ENCODE data around the gene LIMS1. TPM values are rescaled to one million over a fixed set of nuclear protein-coding genes. Genes with fewer than 3 reads are reported as not detected.

LIMS1 gene
- total and polyA plus RNA-seq, 2 of the 13 experiments (the other 11 are each of a cell fraction or from before 2014, with no cell fraction given): 38.3 to 49.6 TPM

GRCh38 chr2:108620656-108621055, 86.4 kb downstream of the LIMS1 start:
- peaks cover 35% of the 10 kb centered on the region for H3K4me1 ChIP-seq (ENCODE audit: insufficient read depth, low read length)
- ChIA-PET POLR2A (no interaction called here), CTCF (ENCODE audit: low intra/inter-chr PET ratio, low total read pairs) (no interaction called here)
- FAIRE-seq (no peak), DNase-seq (ENCODE audit: low spot score) (no peak), ATAC-seq (no peak)
- H4K20me1 ChIP-seq (ENCODE audit: insufficient read depth, low read length): 0 out of 2 replicates have a peak, but pooled peaks cover 8% of the 10 kb centered on the region
- no peak overlapping the region for H3K9ac ChIP-seq (ENCODE audit: insufficient read depth, low read depth, low read length)
- intact Hi-C loops (cut with micrococcal nuclease; ENCODE audit: unreplicated experiment): no loop called here
- WGBS (ENCODE audit: low lambda C conversion rate): 95% methylated on average over 3 of the region's 3 CpGs
- no peaks in the 10 kb centered on the region; a peak in 1 of 5 replicates for H3K36me3 ChIP-seq (replicated peaks in 1 of 2; ENCODE audit: control insufficient read depth in 1 of 2, insufficient read depth in 2 of 2, low read length in 2 of 2)
- BruUV-seq (replicated peaks): no TSS peak
- peaks cover 13% of the 10 kb centered on the region for H3K79me2 ChIP-seq (ENCODE audit: insufficient read depth, low read length)
- H3K4me2 ChIP-seq (ENCODE audit: low read depth, low read length): no peak overlapping the region
- TF ChIP-seq ZBTB1 (CRISPR knock-in tag; IDR thresholded peaks at IDR 0.05; ENCODE audit: borderline replicate concordance) (no peak), ZNF362 (CRISPR knock-in tag; IDR thresholded peaks at IDR 0.05; ENCODE audit: borderline replicate concordance) (no peak), ZSCAN22 (CRISPR knock-in tag; IDR thresholded peaks at IDR 0.05) (no peak), HNF4G (IDR thresholded peaks at IDR 0.05; ENCODE audit: borderline replicate concordance, low read depth, low read length) (no peak), HNF4G (CRISPR knock-in tag; IDR thresholded peaks at IDR 0.05; ENCODE audit: borderline replicate concordance, low read depth) (no peak), ATF3 (CRISPR knock-in tag; IDR thresholded peaks at IDR 0.05) (no peak), TMF1 (CRISPR knock-in tag; IDR thresholded peaks at IDR 0.05; ENCODE audit: low read depth) (no peak), MED1 (CRISPR knock-in tag; IDR thresholded peaks at IDR 0.05) (no peak), ZNF382 (CRISPR knock-in tag; IDR thresholded peaks at IDR 0.05; ENCODE audit: borderline replicate concordance) (no peak), TAF15 (IDR thresholded peaks at IDR 0.05; ENCODE audit: low read depth, low read length, poor library complexity, severe bottlenecking) (no peak), PHF5A (CRISPR knock-in tag; IDR thresholded peaks at IDR 0.05; ENCODE audit: low read depth, unreplicated experiment) (no peak), ZNF768 (CRISPR knock-in tag; IDR thresholded peaks at IDR 0.05) (no peak)
- in situ Hi-C loops (cut with HindIII; ENCODE audit: extremely low pct_ligation_motif_present, low pct_unique_long_range_greater_than_20kb): no loop called here
- H3K27me3 ChIP-seq (ENCODE audit: control insufficient read depth in 1 of 2, insufficient read depth in 2 of 2, low read length in 2 of 2): no peaks in the 10 kb centered on the region
- no peak overlapping the region for H3K27ac ChIP-seq (ENCODE audit: extremely low read length, insufficient read depth, low read length)
- H3K9me3 ChIP-seq (ENCODE audit: low read length): no peaks in the 10 kb centered on the region
- H2AFZ ChIP-seq (ENCODE audit: low read length): no peak overlapping the region
- no peak overlapping the region for H3K4me3 ChIP-seq (replicated peaks in 1 of 3; ENCODE audit: insufficient read depth in 1 of 3, low read depth in 2 of 3, low read length in 3 of 3)
